Measurements from ENCODE around the gene UBE2E2. TPM values are rescaled to one million over a fixed set of nuclear protein-coding genes. Genes with fewer than 3 reads are reported as not detected.

The UBE2E2 gene
- total RNA-seq, 1 donor from 2014 or later: 13.8 TPM

DNA sequence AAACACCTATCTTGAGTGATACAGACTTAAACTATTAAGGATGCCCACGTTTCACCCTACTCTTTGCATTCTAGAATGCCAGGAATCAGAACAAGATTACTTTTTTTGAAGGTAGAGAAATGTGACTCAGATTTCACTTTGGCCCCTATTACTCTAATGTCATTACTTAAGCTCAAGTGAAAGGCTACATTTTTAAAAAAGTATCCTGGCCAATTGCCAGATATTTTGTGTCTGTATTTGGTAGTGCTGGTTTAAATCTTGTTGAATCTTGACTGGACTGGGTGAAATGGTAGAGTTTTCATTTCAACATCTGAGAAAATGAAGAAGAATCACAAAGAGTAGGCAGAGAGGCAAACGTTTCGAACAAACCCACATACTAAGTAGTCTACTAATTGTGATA, 384.4 kb downstream of the UBE2E2 start:
- no peaks in the 10 kb centered on the region for H3K27me3 Mint-ChIP-seq
- no peaks in the 10 kb centered on the region for H3K36me3 Mint-ChIP-seq (ENCODE audit: low read depth)
- no peak overlapping the region for H3K27ac Mint-ChIP-seq
- DNase-seq: no peak
- intact Hi-C loops (cut with micrococcal nuclease): no loop called here
- no peaks in the 10 kb centered on the region for H3K4me1 Mint-ChIP-seq
- H3K9me3 Mint-ChIP-seq: no peaks in the 10 kb centered on the region
- H3K4me3 Mint-ChIP-seq: no peak overlapping the region

DNA sequence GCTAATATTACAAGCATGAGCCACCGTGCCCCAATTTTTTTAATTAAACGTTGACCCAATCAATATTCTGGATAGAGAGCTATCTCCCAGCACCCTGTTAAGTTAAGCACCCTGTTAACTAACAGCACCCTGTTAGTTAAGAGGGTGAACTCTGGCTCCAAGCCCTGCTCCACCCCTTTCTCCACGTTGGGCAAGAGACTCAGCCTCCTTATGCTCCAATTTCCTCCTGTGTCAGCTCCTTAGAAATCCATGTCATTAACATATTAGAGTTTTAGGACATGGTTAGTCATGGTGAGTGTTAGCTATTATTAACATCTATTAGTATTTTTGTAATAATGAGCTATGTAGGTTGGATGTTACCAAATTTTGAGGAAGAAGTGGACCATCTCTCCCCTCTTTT, 385.4 kb downstream of the UBE2E2 start:
- H3K4me3 Mint-ChIP-seq: no peak overlapping the region
- intact Hi-C loops (cut with micrococcal nuclease): no loop called here
- no peaks in the 10 kb centered on the region for H3K27me3 Mint-ChIP-seq
- H3K4me1 Mint-ChIP-seq: no peaks in the 10 kb centered on the region
- DNase-seq: no peak
- H3K27ac Mint-ChIP-seq: no peak overlapping the region
- H3K36me3 Mint-ChIP-seq (ENCODE audit: low read depth): no peaks in the 10 kb centered on the region
- H3K9me3 Mint-ChIP-seq: no peaks in the 10 kb centered on the region

DNA sequence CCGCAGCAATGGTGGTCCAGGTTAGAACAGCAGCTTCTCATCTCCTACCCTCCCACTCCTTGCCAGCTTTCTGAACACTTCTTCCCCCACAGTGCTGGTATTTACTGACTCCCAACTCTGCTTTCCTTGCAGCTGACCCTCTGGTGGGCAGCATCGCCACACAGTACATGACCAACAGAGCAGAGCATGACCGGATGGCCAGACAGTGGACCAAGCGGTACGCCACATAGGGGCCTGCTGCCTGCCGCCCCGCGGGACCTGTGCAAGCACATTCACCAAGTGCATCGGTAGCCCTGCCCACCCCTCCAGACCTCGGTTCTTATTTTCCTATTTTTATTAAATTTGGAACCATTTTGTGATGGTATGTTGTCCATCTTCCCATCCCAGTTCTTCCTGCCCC, 386.5 kb downstream of the UBE2E2 start:
- no peaks in the 10 kb centered on the region for H3K9me3 Mint-ChIP-seq

GRCh38 chr3:23590424-23591273, 387.5 kb downstream of the UBE2E2 start:
- Mint-ChIP-seq H3K27me3 (no peaks in the 10 kb centered on the region), H3K4me1 (no peaks in the 10 kb centered on the region), H3K4me3 (no peak overlapping the region), H3K36me3 (ENCODE audit: low read depth) (no peaks in the 10 kb centered on the region), H3K9me3 (no peaks in the 10 kb centered on the region), H3K27ac (no peak overlapping the region)
- DNase-seq: no peak
- intact Hi-C loops (cut with micrococcal nuclease): no loop called here

More for the DNA sequence above, 386.5 kb downstream of the UBE2E2 start:
- Mint-ChIP-seq H3K27ac (no peak overlapping the region), H3K4me3 (no peak overlapping the region), H3K4me1 (no peaks in the 10 kb centered on the region), H3K36me3 (ENCODE audit: low read depth) (no peaks in the 10 kb centered on the region), H3K27me3 (no peaks in the 10 kb centered on the region)
- no peak for DNase-seq
- intact Hi-C loops (cut with micrococcal nuclease): no loop called here

DNA sequence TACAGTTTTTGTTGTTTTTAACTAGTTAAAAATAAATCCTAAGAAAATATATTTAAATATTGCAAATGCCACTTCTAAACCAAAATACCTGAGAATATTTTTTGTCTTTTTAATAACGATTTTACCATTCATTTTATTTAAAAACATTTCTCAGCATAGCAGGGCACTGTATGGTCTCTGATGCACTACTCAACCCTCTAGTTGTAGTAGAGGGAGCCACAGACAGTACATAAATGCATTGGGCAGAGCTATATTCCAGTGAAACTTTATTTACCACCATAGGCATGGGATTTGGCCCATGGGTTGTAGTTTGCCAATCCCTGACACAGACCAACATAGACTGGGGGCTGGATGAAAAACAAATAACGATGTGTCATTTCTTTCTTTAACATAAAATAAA, 388.2 kb downstream of the UBE2E2 start:
- no peaks in the 10 kb centered on the region for H3K9me3 Mint-ChIP-seq
- H3K27ac Mint-ChIP-seq: no peak overlapping the region
- DNase-seq: no peak
- intact Hi-C loops (cut with micrococcal nuclease): no loop called here
- no peaks in the 10 kb centered on the region for H3K36me3 Mint-ChIP-seq (ENCODE audit: low read depth)
- H3K4me3 Mint-ChIP-seq: no peak overlapping the region
- no peaks in the 10 kb centered on the region for H3K4me1 Mint-ChIP-seq
- no peaks in the 10 kb centered on the region for H3K27me3 Mint-ChIP-seq

GRCh38 chr3:23592961-23593931, 390.1 kb downstream of the UBE2E2 start:
- no peak for DNase-seq

GRCh38 chr3:23594066-23594465, 390.9 kb downstream of the UBE2E2 start:
- Mint-ChIP-seq H3K27me3 (no peaks in the 10 kb centered on the region), H3K9me3 (no peaks in the 10 kb centered on the region), H3K4me1 (peaks cover 2% of the 10 kb centered on the region), H3K36me3 (ENCODE audit: low read depth) (no peaks in the 10 kb centered on the region), H3K27ac (no peak overlapping the region), H3K4me3 (no peak overlapping the region)
- intact Hi-C loops (cut with micrococcal nuclease): no loop called here
- no peak for DNase-seq

More at GRCh38 chr3:23592961-23593931, 390.1 kb downstream of the UBE2E2 start:
- no peaks in the 10 kb centered on the region for H3K36me3 Mint-ChIP-seq (ENCODE audit: low read depth)
- no peak overlapping the region for H3K27ac Mint-ChIP-seq
- no peak overlapping the region for H3K4me3 Mint-ChIP-seq
- H3K9me3 Mint-ChIP-seq: no peaks in the 10 kb centered on the region
- intact Hi-C loops (cut with micrococcal nuclease): no loop called here
- no peaks in the 10 kb centered on the region for H3K27me3 Mint-ChIP-seq
- no peaks in the 10 kb centered on the region for H3K4me1 Mint-ChIP-seq

- H3K36me3 Mint-ChIP-seq (ENCODE audit: low read depth): no peaks in the 10 kb centered on the region
- intact Hi-C loops (cut with micrococcal nuclease): no loop called here
- no peaks in the 10 kb centered on the region for H3K9me3 Mint-ChIP-seq
- H3K27ac Mint-ChIP-seq: no peak overlapping the region
- H3K4me1 Mint-ChIP-seq: peaks cover 2% of the 10 kb centered on the region
- no peaks in the 10 kb centered on the region for H3K27me3 Mint-ChIP-seq
- DNase-seq: no peak
- H3K4me3 Mint-ChIP-seq: no peak overlapping the region
These were observed 392.0 kb downstream of the UBE2E2 start for GRCh38 chr3:23594894-23595670.

DNA sequence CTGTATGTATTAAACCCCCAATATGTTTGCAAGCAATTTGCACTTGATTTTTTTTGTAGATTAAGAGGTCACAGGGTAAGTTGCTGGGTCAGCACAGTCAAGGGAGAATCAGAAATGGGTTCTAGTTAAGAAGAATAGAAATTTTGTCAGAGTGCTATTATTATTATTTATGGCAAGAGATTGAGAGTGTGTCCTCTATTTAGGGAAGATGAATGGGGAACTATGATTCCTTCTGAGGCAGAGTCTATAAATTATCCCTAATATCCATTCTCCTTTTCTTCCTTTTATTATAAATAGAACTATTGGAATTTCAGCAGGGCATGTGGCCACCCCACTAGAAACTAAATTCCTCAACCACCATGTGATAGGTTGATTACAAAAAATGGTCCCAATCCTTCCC, 392.7 kb downstream of the UBE2E2 start:
- peaks cover 2% of the 10 kb centered on the region for H3K4me1 Mint-ChIP-seq
- H3K27ac Mint-ChIP-seq: no peak overlapping the region
- intact Hi-C loops (cut with micrococcal nuclease): no loop called here
- H3K36me3 Mint-ChIP-seq (ENCODE audit: low read depth): no peaks in the 10 kb centered on the region
- H3K27me3 Mint-ChIP-seq: no peaks in the 10 kb centered on the region
- no peak for DNase-seq
- no peaks in the 10 kb centered on the region for H3K9me3 Mint-ChIP-seq
- no peak overlapping the region for H3K4me3 Mint-ChIP-seq

- H3K36me3 Mint-ChIP-seq (ENCODE audit: low read depth): no peaks in the 10 kb centered on the region
- H3K4me3 Mint-ChIP-seq: no peak overlapping the region
- peaks cover 2% of the 10 kb centered on the region for H3K4me1 Mint-ChIP-seq
- DNase-seq: no peak
- no peaks in the 10 kb centered on the region for H3K27me3 Mint-ChIP-seq
- intact Hi-C loops (cut with micrococcal nuclease): no loop called here
- H3K9me3 Mint-ChIP-seq: no peaks in the 10 kb centered on the region
- H3K27ac Mint-ChIP-seq: no peak overlapping the region
These were observed 397.2 kb downstream of the UBE2E2 start for GRCh38 chr3:23600167-23600871.

GRCh38 chr3:23601091-23601822, 398.1 kb downstream of the UBE2E2 start:
- Mint-ChIP-seq H3K9me3 (no peaks in the 10 kb centered on the region), H3K4me1 (peaks cover 2% of the 10 kb centered on the region), H3K36me3 (ENCODE audit: low read depth) (no peaks in the 10 kb centered on the region)

DNA sequence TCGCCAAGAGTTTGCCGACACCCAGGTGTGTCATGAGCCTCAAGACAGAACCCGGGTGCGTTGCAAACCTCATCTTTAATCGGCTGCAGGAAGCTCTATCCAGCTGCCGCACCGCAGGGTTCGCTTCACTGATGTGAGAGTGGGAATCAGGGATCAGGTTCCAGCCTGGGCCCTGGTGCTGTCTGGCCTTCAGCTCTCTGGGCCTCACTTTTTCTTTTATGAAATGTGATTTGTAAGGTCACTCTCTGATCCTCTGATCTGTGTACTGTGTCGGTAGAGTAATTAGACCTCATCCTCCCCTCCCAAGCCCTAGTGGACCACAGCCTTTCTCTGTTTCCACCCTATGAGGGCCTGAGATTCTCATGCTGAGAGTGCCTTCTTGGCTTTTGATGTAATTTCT, 399.8 kb downstream of the UBE2E2 start:
- H3K27ac Mint-ChIP-seq: no peak overlapping the region
- no peaks in the 10 kb centered on the region for H3K9me3 Mint-ChIP-seq
- no peaks in the 10 kb centered on the region for H3K27me3 Mint-ChIP-seq

More at GRCh38 chr3:23601091-23601822, 398.1 kb downstream of the UBE2E2 start:
- H3K4me3 Mint-ChIP-seq: no peak overlapping the region
- no peaks in the 10 kb centered on the region for H3K27me3 Mint-ChIP-seq
- DNase-seq: no peak
- H3K27ac Mint-ChIP-seq: no peak overlapping the region
- intact Hi-C loops (cut with micrococcal nuclease): no loop called here

More for the DNA sequence above, 399.8 kb downstream of the UBE2E2 start:
- intact Hi-C loops (cut with micrococcal nuclease): no loop called here
- no peak for DNase-seq
- H3K36me3 Mint-ChIP-seq (ENCODE audit: low read depth): no peaks in the 10 kb centered on the region
- H3K4me1 Mint-ChIP-seq: peaks cover 2% of the 10 kb centered on the region
- no peak overlapping the region for H3K4me3 Mint-ChIP-seq
